RWPE1 (cell line): ENCODE results near the gene ERC2.
A peak's percentile ranks its signal among the peaks of the same experiment; 100 is the strongest.

Source experiments
- CTCF ChIA-PET: fragments of 350-600 bp; sonication (Branson Sonifier 250); formaldehyde crosslinking; extraction: SDS; loops from one replicate; lab custom pipeline; 2021; lab: Yijun Ruan, JAX
- POLR2A ChIA-PET: fragments of 400-600 bp; formaldehyde crosslinking; extraction: SDS; loops from one replicate; lab custom pipeline; 2020; ENCODE audit warnings: antibody characterized with exemption; ENCODE audit not compliant: low non-redundant PET; lab: Yijun Ruan, JAX
- DNase-seq: peaks from one replicate; pipeline ENCODE4 v3.0.0; 2012; ENCODE audit warnings: low spot score
- H3K27ac ChIP-seq: fragments of 450-650 bp; 2 replicates; pipeline ENCODE4 v1.5.1; 2017
- TF ChIP-seq, protein P1 (sequence below): fragments of 450-650 bp; conservative IDR thresholded peaks from 2 replicates; pipeline ENCODE4 v1.5.1; 2017; ENCODE audit warnings: low read depth, mild to moderate bottlenecking

The ERC2 gene

DNA sequence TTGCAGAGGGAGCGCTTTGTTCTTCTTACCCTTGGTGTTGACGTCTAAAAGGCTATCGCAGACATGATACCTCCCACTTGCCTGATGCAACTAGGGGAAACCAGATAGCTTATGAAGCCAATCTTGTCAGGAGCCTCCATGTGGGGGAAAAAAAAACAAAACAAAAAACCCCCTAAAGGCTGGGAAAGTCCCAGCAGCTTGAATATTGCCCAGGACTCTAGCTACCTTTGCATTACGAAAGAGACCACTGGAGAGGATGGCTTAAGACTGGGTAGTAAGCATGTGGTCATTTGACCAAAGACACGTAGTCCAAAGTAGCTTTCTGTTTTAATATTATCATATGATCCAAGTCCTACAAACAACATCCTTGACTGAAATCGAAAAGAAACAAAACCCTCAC lies 860.4 kb downstream of the ERC2 start:
- DNase-seq = no peak
- POLR2A ChIA-PET = no interaction called here
- CTCF ChIA-PET = no interaction called here
- TF ChIP-seq, protein P1, sequence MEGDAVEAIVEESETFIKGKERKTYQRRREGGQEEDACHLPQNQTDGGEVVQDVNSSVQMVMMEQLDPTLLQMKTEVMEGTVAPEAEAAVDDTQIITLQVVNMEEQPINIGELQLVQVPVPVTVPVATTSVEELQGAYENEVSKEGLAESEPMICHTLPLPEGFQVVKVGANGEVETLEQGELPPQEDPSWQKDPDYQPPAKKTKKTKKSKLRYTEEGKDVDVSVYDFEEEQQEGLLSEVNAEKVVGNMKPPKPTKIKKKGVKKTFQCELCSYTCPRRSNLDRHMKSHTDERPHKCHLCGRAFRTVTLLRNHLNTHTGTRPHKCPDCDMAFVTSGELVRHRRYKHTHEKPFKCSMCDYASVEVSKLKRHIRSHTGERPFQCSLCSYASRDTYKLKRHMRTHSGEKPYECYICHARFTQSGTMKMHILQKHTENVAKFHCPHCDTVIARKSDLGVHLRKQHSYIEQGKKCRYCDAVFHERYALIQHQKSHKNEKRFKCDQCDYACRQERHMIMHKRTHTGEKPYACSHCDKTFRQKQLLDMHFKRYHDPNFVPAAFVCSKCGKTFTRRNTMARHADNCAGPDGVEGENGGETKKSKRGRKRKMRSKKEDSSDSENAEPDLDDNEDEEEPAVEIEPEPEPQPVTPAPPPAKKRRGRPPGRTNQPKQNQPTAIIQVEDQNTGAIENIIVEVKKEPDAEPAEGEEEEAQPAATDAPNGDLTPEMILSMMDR = no peak
- no peak overlapping the region for H3K27ac ChIP-seq

DNA sequence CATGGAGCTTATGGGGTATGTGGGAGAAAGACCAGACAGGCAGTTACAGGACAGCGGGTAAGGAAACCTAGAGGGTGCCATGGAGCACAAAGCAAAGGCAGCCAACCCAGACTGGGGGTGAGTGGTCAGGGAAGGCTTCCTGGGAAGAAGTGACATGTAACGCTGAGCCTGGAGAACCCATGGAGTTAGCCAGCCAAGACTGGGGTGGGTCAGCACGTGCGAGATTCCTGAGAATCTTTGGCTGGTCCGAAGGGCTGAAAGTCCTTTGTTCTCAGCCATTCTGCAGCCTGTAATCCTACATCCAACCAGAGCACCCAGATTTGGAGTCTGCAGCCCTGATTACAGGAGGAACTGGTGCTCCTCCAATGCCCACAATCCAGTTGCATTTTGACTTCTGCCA lies 861.1 kb downstream of the ERC2 start:
- no peak for DNase-seq
- no peak overlapping the region for H3K27ac ChIP-seq
- ChIA-PET CTCF (no interaction called here), POLR2A (no interaction called here)
- TF ChIP-seq, protein P1 = no peak

DNA sequence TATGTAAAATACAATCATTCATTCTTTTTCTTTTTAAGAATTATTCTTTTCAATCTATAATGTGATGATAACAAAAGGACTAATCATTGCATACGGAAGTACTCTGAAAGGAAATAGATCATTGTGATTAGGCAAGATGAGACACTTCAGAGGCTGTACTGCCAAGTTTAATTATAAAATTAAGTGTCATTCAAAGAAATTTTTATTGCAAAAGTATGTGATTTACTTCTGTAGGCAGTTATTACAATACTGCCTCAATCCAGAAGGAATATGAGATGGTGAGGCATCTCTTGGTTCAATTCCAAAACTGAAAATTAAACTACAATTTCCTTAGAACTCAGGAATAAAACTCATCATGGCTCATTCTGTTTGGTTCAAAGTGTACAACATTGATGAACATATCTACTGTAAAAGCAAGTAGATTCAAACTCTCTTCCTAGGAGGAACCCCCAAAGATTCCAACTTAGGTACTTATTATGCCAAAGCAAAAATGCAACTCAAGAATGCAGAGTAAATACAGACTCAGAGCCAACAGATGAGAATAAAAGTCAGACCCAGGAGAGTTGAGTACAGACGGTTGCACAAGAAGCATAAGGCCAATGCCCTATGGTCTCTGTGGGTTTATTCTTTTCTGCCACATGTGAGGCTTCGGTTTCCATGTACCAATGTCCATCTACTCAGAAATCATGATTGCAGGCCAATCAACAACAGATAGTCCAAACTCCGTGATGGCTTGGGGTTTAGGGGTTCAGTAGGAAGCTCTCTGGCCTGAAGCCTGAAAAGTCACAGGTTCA lies 862.6 kb downstream of the ERC2 start:
- POLR2A ChIA-PET = no interaction called here
- CTCF ChIA-PET = no interaction called here

DNA sequence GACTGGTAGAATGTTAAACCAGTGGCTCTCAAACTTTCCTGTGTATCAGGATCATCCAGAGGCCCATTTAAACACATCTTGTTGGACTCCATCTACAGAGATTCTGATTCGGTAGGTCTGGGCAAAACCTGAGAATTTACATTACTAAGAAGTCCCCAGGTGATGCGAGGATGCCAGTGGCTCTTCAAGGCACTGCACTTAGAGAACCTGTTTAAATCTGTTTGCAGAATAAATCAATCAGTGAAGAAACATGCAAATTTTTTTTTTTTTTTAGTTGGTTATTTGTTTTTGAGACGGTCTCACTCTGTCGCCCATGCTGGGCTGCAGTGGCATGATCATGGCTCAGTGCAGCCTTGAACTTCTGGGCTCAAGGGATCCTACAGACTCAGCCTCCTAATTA lies 863.4 kb downstream of the ERC2 start:
- ChIA-PET POLR2A (no interaction called here), CTCF (no interaction called here)

More for the DNA sequence above, 862.6 kb downstream of the ERC2 start:
- H3K27ac ChIP-seq = peak overlapping the region; percentile 60
- TF ChIP-seq, protein P1 = no peak
- no peak for DNase-seq

DNA sequence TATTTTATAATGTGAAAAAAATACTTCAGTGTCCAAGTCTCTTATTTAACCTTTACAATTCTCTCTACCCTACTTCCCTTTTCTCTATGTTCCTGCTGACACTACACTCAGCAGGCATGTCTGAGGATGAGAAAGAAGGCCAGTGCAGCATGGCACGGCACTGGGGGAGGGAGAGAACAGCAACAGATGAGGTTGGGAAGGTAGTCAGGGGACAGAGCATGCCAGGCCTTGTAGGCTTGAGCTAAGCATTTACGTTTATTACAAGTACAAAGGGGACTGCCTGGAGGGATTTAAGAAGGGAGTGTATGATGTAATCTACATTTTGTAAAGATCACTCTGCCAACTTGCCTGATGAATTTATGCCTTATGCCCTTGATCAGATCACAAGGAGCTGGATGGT lies 863.9 kb downstream of the ERC2 start:
- CTCF ChIA-PET = no interaction called here
- H3K27ac ChIP-seq = no peak overlapping the region
- POLR2A ChIA-PET = no interaction called here
- TF ChIP-seq, protein P1 = no peak
- DNase-seq = no peak

More for the DNA sequence above, 863.4 kb downstream of the ERC2 start:
- H3K27ac ChIP-seq = peak overlapping the region; percentile 60
- TF ChIP-seq, protein P1 = no peak
- no peak for DNase-seq

DNA sequence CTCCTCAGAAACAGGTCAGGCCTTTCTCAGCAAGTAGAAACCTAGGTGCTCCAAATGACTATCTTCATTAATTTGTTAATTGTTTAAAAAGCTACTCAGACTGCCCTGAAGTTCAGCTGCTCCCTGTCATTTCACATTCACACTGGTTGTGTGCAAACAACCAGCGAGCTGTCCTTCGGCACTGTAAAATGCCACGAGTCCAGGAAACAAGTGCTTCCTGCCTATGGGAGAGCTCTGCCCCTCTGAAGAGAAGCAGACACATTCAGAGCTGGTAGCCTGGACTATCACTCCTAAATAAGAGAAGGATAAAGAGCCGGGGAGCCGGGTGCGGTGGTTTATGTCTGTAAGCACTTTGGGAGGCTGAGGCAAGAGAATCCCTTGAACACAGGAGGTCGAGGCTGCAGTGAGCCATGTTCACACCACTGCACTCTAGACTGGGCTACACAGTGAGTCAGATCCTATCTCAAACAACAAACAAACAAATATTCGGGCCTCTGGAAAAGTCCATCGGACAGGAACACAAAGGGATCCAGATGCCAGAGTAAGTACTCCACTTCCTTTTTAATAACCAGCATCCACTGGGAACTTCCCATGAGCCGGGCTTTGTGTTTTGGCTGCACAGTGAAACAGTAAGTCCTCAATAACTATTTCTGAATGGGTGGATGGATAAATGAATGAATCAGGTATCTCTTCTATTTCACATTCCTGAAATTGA lies 866.7 kb downstream of the ERC2 start:
- CTCF ChIA-PET = no interaction called here
- H3K27ac ChIP-seq = no peak overlapping the region
- POLR2A ChIA-PET = no interaction called here
- DNase-seq = no peak
- TF ChIP-seq, protein P1 = no peak
